ENCODE results near the gene C9orf153. TPM values are rescaled to one million over a fixed set of nuclear protein-coding genes. Genes with fewer than 3 reads are reported as not detected.
"Not testable (repeated sequence)": the region's sequence is repeated elsewhere in the genome, so short reads cannot be mapped to it uniquely, and the experiment has no call there.

Gene C9orf153
- total RNA-seq, 1 donor from 2014 or later: 0.15 TPM

DNA sequence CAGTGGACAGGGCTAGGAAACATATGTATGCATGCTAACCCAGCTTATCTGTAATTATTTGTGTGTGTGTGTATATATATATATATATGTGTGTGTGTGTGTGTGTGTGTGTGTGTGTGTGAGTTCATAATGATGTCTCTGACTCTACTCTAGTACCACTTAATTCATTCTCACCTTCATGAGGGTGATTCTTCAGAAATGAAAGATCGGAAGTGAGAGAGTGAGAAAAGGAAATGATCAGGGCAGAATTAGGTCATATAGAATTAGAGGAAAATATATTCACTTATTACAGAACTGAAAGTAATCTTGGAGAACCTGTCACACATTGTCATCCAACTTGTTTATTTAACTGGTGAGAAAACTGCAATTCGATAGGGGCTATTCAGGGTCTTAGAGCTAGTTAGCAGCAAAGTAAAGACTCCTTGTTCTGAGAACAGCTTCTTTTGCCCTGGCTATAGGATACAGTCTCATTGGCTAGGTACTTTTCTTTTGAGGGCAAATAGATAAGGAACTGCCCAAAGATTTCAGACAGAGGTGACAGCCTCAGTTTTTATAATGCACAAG is 58.8 kb downstream of the C9orf153 start:
- no peak for ATAC-seq
- no peak for DNase-seq (ENCODE audit: low spot score)

DNA sequence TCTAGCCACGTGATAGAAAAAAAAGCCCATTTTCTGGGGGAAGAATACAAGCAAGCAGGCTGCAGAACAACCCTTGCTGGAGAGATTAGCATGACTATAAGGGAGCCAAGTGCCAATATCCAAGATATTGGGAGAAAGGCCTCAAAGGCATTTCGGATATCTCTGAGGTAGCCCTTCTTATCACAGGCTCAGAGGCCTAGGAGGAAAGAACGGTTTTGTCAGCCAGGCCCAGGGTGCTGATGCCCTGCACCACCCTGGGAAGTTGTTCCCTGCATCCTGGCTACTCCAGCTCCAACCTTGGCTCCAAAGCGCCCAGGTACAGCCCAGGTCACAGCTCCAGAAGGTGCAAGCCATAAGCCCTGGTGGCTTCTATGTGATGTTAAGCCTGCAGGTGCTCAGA is 66.4 kb downstream of the C9orf153 start:
- DNase-seq (ENCODE audit: low spot score) (no peak), ATAC-seq (no peak)

DNA sequence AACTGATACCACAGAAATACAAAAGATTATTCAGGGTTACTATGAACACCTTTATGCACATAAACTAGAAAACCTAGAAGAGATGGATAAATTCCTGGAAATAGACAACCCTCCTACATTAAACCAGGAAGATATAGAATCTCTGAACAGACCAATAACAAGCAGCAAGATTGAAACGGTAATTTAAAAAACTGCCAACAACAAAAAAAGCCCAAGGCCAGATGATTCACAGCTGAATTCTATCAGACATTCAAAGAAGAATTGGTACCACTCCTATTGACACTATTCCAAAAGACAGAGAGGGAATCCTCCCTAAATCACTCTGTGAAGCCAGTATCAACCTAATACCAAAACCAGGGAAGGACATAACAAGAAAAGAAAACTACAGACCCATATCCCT is 68.8 kb downstream of the C9orf153 start:
- not testable (repeated sequence) for ATAC-seq; DNase-seq (ENCODE audit: low spot score)

DNA sequence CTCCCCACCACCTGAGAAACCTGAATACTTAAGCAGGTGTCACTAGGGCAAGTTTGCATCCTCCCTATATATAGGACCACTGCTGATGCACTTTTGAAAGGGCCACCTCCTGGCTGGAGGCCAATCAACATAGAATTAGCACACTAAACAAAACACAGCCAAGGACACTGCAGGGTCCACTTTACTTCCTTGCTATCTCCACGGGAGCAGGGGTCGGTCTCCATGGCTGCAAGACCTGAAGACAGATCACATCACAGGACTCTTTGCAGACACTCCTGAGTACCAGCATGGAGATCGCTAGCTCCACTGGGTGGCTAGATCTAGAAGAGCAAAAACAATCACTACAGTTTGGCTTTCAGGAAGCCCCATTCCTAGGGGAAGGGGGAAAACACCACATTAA is 72.3 kb downstream of the C9orf153 start:
- DNase-seq (ENCODE audit: low spot score) (no peak), ATAC-seq (no peak)

GRCh38 chr9:86186696-86187095 is 72.8 kb downstream of the C9orf153 start:
- ATAC-seq (no peak), DNase-seq (ENCODE audit: low spot score) (no peak)

- ATAC-seq (no peak), DNase-seq (ENCODE audit: low spot score) (no peak)
These were observed 73.6 kb downstream of the C9orf153 start for GRCh38 chr9:86185872-86186271.

DNA sequence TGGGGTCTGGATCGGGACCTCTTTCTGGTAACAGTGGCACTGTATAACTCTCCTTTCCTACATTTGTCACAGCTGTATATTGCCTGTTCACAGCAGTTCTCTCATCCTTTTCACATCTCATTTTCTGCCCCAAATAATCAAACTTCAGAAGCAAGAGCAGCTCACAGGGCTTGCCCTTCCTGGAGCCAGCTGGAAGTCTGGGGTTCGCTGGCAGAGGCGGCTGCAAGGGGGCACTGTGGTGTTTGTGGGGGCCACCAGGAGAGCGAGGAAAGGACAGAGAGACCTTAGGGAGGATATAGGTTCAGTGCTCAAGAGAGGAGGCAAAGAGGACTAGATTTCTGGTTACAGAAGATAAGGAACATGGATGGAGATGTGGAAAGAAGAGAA is 75.3 kb downstream of the C9orf153 start:
- DNase-seq (ENCODE audit: low spot score) (no peak), ATAC-seq (no peak)

DNA sequence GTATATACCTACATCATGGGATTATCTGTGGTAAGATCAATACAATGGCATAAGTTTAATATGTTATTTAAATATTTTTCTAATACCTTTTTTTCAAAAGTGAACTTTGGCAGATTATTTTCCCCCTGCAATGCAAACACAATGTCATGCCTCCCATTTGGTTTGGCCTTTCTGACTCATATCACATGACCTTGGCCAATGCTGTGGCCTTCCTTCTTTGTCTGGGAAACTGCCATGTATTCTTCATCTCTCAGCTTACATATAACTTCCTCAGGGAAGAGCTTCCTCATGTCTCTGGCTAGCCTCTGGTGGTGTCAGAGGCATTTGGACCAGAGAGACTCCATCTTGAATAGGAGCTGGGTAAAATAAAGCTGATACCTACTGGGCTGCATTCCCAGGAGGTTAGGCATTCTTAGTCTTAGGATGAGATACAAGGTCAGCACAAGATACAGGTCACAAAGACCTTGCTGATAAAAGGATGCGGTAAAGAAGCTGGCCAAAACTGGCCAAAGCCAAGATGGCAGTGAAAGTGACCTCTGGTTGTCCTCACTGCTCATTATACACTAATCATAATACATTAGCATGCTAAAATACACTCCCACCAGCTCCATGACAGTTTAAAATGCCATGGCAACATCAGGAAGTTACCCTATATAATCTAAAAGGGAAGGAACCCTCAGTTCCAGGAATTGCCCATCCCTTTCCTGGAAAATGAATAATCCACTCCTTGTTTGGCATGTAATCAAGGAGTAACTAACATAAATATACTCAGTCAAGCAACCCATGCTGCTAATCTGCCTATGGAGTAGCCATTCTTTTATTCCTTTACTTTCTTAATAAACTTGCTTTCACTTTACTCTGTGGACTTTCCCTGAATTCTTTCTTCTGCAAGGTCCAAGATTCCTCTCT is 76.0 kb downstream of the C9orf153 start:
- DNase-seq (ENCODE audit: low spot score) (no peak), ATAC-seq (no peak)

DNA sequence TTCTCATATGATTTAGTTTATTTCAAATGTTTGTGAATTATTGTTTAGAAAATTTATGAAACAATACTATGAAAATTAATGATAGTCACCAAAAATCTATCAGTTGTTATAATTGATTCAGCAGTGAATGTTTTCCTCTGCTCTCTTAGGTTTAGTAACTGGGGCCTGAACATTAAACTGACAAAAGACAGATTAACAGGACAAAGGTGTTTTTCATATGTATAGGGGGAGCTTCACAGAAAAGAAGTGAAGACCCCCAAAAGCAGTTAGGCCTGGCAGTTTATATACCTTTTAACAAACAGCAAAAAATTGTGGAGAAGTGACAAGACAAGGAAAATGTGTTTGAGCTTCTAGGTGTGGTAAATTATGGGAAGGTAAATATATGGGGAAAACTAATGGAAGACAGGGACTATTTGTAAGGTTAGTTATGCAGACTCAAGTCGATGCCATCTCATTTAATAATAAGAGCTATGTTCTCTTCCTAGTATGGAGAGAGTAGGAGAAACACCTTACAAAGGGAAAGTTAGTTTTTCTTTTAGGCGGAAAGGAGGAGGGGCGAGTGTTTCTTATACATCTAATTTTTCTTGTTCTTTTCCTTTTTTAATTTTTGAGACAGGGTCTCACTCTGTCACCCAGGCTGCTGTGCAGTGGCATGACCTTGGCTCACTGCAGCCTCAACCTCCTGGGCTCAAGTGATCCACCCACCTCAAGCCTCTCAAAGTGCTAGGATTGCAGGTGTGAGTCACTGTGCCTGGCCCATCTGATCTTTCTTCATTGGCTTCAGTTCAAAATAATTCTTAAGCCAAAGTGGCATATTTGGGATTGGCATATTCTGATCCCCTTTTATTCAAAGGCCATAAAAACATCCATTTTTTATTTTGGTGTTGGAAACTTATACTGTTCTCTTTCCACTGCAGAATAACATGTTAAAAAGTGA is 77.8 kb downstream of the C9orf153 start:
- ATAC-seq (no peak), DNase-seq (ENCODE audit: low spot score) (no peak)

GRCh38 chr9:86178503-86178902 is 81.0 kb downstream of the C9orf153 start:
- DNase-seq (ENCODE audit: low spot score) (no peak), ATAC-seq (no peak)

- DNase-seq (ENCODE audit: low spot score) (no peak), ATAC-seq (no peak)
These were observed 81.5 kb downstream of the C9orf153 start for GRCh38 chr9:86177995-86178394.

- DNase-seq (ENCODE audit: low spot score): no peak
- ATAC-seq: no peak
These were observed 83.0 kb downstream of the C9orf153 start for GRCh38 chr9:86176468-86176867.

DNA sequence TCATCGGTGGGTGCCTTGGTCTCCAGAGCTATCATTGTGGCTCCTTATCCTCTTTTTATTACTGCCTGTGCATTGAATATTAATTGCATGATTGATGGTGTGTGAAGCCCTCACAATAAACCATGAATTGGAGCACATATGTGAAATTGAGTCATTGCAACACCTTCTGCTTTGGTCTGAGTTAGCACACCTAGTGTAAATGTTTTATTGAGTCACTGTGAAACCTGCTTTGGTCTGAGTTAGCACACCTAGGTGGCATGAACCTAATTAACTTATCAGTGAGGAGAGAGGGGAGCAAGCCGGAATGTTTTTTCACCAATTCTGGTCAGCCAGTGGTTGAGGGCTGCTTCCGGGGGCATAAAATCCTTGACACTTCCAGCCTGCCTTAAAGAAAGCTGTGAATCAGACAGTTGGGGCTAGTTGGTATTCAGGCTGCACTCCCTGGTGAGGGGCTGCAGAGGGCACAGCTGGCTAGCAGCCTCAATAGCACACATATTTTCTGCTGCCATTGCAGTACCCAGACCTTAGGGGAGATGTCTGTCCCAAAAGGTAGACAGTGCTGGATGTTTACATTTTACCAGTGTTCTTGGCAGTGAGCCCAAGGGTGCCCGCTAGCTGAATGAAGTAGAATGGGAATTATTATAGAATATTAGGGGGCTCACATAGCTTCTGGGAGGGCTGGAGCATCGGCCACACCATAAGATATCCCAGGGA is 83.6 kb downstream of the C9orf153 start:
- DNase-seq (ENCODE audit: low spot score) (no peak), ATAC-seq (no peak)

DNA sequence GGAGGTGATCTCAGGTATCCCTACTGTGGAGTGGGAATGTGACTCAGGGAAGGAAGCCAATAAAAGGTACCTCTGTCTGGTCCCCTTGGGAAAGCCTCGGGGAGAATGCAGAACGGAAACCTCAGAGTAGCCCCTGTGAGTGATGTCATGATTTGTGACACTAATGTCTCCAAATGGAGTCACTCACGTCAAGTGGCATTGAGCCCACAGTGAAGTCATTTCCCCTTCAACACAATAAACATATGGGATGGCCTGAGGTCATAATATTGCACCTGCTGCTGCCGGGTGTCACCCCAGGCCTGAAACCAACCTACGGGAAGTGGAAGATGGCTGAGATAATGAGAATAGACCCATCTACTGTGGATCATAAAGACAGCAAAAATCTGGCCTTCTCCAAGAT is 84.2 kb downstream of the C9orf153 start:
- DNase-seq (ENCODE audit: low spot score) (no peak), ATAC-seq (no peak)

Other genes starting within 250 kb of the C9orf153 start
- 5.7 TPM for gene GOLM1, start 160.1 kb downstream of the C9orf153 start, total RNA-seq
- 16.7 TPM for gene ISCA1, start 22.9 kb upstream of the C9orf153 start, total RNA-seq
- 37.3 TPM for gene TUT7, start 94.8 kb upstream of the C9orf153 start, total RNA-seq